A673 (cell line): Measurements from ENCODE around the gene NRIP2.

Experiments used
- EZH2 ChIP-seq: fragments of 200-600 bp; sonication (generic); IDR thresholded peaks from 2 replicates; pipeline ENCODE4 v1.6.1; 2017; ENCODE audit warnings: borderline replicate concordance, low read depth, mild to moderate bottlenecking, mixed read lengths, antibody characterized with exemption, low read length; ENCODE audit not compliant: poor library complexity, severe bottlenecking
- TF ChIP-seq, protein P1 (sequence below): fragments of 300-800, 200-600 bp; sonication (generic); conservative IDR thresholded peaks from 2 replicates; pipeline ENCODE4 v1.5.1; 2017; ENCODE audit warnings: low read depth, mild to moderate bottlenecking, antibody characterized with exemption, low read length, moderate library complexity, mixed read lengths

DNA sequence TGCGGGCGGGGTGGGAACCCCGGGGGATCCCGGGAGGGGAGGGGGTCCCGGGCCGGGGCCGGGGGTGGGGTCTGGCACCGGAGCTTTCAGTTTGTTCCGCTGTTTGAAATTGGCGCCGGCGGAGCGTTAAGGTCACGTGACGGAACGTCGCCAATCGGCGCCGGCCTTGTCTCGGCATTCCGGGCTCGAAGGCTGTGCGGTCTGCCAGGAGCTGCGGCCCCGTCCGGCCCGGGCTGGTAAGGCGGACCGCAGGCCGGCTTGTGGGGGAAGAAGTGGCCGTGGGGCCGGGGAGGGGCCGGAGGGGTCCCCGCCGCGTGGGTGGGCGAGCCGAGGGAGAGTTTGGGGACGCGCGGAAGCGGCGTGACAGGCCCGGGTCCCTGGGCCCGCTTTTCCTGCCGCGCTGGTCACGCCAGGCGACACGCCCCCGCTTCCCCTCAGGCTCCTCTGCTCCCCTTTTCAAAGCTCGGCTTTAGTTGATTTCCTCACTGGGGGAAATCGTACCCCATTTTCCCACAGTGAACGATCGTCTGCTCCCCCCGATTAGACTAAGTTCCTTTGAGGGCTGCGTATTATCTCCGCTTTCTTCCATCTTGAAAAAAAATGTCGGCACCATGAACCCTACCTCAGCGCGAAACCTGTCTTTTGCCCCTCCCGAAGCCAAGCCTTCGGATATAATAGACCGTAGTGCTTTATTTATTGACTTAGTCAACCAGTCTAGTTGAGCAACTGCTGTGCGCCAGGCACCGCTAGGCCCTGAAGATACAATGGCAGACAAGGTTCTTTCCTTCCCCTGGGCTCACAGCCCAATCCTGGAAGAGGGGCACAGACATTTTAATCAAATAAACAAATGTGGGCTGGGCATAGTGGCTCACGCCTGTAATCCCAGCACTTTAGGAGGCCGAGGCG, 42.5 kb upstream of the NRIP2 start, which contains the start of the genes FOXM1 and RHNO1:
- TF ChIP-seq, protein P1, sequence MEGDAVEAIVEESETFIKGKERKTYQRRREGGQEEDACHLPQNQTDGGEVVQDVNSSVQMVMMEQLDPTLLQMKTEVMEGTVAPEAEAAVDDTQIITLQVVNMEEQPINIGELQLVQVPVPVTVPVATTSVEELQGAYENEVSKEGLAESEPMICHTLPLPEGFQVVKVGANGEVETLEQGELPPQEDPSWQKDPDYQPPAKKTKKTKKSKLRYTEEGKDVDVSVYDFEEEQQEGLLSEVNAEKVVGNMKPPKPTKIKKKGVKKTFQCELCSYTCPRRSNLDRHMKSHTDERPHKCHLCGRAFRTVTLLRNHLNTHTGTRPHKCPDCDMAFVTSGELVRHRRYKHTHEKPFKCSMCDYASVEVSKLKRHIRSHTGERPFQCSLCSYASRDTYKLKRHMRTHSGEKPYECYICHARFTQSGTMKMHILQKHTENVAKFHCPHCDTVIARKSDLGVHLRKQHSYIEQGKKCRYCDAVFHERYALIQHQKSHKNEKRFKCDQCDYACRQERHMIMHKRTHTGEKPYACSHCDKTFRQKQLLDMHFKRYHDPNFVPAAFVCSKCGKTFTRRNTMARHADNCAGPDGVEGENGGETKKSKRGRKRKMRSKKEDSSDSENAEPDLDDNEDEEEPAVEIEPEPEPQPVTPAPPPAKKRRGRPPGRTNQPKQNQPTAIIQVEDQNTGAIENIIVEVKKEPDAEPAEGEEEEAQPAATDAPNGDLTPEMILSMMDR: no peak
- TF ChIP-seq EZH2: no peak
